ENCODE measurements around the gene MEF2A.

GRCh38 chr15:99718421-99718820 lies 152.6 kb downstream of the MEF2A start:
- TF ChIP-seq POLR2A (IDR thresholded peaks at IDR 0.05; ENCODE audit: low read length) (no peak), GATA1 (IDR thresholded peaks at IDR 0.05; ENCODE audit: low read depth, low read length) (no peak)

Data from erythroblast (primary cell).